Omental fat pad (tissue), 4 donors: ENCODE data around the gene DAZAP1. TPM values are rescaled to one million over a fixed set of nuclear protein-coding genes. Genes with fewer than 3 reads are reported as not detected.

ENCODE experiments used
- ATAC-seq: fragments of 150-250 bp; one replicate; pipeline ENCODE4 v1.9.1; 2016; ENCODE audit warnings: mild to moderate bottlenecking, moderate library complexity; ENCODE audit not compliant: low FRiP score
- DNase-seq: peaks from one replicate; pipeline ENCODE4 v3.0.0-alpha.2; 2019; ENCODE audit warnings: low spot score
- total RNA-seq, 4 donors: library from RNA; depleted of rRNA; stranded (reverse); fragments of >200 nt; gene quantifications; one replicate each; pipeline ENCODE4 v1.1.0, GENCODE V29; 2016
- TF ChIP-seq, protein P1 (sequence below), 3 donors: fragments of 450-650 bp; IDR thresholded peaks; one replicate each; pipeline ENCODE4 v1.5.1; 2016 to 2017; ENCODE audit warnings: antibody characterized with exemption in 3 of 3, mild to moderate bottlenecking in 3 of 3, moderate library complexity in 2 of 3

The DAZAP1 gene
- total RNA-seq, 4 donors from 2014 or later, result 47.3 to 55.7 (median 51.1) TPM

DNA sequence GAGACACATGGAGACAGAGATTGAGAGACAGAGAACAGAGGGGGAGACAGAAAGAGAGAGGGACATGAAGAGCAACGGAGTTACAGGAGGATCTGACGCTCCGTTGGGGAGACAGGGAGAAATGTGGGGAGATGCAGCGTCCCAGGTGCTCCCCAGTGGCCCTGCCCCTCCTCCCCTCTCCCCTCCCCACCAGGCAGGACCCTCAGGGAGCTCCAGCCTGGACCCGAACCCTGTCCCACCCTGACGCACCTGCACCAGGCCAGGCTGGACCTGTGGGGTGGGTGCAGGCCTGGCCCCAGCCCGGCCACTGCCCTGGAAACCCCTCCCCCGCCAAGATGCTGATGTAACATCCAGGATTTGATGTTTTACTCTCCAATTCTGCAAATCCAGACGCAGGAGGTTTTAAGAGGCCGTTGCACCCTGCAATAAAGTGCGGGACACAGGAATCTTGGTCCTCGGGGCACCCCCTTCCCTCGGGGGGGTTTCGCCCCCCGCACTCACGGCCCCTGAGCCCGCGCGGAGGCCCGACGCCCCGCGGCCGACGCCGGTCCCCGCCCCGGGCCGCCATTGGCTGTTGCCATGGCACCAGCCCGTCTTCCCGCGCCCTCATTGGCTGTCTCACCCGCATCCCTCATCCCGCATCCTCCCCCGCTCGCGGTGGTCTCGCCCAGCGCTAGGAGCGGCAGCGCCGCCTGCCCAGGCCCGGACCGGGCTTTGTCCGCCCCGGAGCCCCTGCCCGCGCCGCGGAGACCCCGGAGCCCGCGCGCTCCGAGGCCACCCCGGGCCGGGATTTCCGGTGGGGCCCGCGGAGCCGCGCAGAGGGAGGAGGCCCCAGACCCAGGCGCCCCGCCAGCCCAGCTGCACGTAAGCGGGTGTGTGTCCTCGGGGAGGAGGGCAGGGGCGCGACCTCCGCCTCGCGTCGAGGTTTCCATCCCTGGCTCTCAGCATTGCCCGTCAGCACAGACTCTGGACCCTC, 42.4 kb downstream of the DAZAP1 start, which contains the start of gene APC2:
Gene APC2, plus strand, starts transcription at position 655 of the 976 bp plus-strand sequence. CDS start 2,881 bp downstream, outside the sequence.
- no peak for ATAC-seq
- TF ChIP-seq, protein P1, sequence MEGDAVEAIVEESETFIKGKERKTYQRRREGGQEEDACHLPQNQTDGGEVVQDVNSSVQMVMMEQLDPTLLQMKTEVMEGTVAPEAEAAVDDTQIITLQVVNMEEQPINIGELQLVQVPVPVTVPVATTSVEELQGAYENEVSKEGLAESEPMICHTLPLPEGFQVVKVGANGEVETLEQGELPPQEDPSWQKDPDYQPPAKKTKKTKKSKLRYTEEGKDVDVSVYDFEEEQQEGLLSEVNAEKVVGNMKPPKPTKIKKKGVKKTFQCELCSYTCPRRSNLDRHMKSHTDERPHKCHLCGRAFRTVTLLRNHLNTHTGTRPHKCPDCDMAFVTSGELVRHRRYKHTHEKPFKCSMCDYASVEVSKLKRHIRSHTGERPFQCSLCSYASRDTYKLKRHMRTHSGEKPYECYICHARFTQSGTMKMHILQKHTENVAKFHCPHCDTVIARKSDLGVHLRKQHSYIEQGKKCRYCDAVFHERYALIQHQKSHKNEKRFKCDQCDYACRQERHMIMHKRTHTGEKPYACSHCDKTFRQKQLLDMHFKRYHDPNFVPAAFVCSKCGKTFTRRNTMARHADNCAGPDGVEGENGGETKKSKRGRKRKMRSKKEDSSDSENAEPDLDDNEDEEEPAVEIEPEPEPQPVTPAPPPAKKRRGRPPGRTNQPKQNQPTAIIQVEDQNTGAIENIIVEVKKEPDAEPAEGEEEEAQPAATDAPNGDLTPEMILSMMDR (IDR thresholded peaks at IDR 0.05), result no peak
- DNase-seq, result no peak

DNA sequence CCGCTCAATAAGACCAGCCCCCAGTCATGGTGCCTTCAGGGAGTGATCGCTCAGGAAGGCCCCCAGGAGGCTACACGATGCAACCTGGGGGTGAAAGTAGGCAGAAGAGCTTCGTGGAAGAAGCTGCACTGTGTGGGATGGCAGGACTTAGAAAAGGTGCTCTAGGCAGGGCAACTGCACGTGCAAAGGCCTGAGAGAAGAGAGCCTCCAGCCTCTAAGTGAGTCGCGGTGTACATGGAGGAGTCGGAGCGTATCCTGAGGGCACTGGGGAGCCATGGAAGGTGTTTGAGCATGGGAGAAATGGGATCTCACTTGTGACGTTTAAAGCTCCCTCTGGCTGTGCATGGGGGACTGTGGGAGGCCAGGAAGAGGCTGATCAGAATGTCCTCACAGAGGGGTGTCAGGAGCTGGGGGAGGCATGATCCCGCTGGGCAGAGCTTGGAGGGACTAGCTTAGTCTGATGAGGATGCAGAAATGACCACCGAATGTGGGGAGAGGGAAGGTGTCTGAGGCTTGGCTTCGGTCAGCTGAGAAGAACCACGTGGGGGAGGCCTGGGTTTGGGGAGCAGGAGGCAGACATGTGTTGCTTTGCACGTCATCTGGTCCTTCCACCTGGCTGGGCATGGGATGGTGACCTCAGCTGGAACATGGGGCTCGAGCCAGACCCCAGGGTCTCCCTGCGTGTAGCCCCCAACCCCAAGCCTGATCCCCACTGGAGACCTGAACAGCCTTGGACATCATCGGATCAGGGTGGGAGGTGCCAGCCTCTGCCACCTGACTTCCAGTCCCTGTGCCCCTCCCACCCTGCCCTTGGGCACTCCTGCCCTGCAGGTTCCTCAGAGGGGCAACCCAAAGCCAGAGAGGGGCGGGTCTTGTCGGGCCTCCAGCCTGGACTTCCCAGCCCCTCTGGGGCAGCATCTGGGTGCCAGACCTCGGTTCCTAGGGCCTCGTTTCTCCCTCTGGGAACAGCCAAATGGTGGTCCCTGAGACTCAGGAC, 43.6 kb downstream of the DAZAP1 start:
- ATAC-seq, result no peak
- DNase-seq, result no peak
- TF ChIP-seq, protein P1 (IDR thresholded peaks at IDR 0.05), result no peak

DNA sequence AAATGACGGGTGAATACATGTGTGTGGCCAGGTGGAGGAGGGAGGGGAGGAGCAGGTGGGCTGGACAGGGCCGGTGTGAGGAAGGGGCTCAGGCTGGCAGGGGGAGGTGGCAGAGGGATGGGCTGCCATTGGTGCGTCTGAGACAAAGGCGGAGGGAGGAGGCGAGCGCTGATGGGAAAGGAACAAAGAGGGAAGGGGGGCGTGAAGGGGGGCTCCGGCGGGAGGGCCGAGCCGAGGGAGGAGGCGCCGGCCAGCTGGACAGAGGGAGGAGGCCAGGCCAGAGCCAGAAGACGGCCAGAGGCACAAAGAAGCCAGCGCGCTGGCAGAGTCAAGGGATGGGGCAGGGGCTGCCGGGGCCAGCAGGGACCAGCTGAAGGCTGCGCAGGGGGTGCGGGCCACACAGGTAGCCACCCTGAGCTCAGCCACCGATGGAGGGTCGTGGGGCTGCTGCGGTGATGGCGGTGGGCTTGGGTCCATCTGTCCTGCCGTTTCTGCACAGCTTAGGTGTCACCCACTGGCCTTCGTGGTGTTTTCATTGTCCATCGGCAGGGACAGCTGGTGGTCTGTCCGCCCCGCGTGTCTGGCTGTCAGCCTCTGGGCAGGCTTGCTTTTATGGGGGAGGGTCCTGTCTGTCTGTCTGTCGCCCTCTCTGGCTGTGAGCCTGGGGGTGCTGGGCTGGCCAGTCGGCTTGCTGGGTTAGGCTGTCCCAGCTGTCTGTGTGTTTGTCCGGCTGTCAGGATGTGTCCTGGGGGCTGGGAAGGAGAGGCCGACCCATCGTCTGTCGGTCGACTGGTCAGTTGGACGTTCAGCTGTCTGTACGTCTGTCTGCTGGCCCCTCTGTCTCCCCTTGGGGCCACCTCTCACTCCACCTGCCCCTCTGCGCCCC, 44.8 kb downstream of the DAZAP1 start:
- ATAC-seq (no peak), DNase-seq (no peak)
- TF ChIP-seq, protein P1 (IDR thresholded peaks at IDR 0.05), result no peak

DNA sequence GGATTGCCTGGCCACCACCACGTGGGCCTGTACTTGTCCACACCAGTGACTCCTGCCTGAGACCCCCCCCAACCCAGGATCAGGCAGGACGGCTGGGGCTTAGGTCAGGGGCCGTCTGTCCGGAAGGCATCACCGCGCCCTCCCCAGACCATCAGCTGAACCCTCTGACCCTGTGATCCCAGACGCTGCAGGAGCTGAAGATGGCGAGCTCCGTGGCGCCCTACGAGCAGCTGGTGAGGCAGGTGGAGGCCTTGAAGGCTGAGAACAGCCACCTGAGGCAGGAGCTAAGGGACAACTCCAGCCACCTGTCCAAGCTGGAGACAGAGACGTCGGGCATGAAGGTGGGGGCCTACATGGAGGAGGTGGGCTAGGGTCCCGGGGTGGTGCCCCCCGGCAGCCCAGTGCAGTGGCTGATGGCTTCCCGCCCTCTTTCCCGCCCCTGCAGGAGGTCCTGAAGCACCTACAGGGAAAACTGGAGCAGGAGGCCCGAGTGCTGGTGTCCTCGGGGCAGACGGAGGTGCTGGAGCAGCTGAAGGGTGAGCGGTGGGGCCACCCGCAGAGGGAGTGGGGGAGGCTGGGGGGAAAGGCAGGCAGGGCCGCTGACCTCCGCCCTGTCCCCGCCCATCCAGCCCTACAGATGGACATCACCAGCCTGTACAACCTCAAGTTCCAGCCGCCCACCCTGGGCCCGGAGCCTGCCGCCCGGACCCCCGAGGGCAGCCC, 45.6 kb downstream of the DAZAP1 start:
- DNase-seq (no peak), ATAC-seq (no peak)
- TF ChIP-seq, protein P1 (IDR thresholded peaks at IDR 0.05), result no peak

DNA sequence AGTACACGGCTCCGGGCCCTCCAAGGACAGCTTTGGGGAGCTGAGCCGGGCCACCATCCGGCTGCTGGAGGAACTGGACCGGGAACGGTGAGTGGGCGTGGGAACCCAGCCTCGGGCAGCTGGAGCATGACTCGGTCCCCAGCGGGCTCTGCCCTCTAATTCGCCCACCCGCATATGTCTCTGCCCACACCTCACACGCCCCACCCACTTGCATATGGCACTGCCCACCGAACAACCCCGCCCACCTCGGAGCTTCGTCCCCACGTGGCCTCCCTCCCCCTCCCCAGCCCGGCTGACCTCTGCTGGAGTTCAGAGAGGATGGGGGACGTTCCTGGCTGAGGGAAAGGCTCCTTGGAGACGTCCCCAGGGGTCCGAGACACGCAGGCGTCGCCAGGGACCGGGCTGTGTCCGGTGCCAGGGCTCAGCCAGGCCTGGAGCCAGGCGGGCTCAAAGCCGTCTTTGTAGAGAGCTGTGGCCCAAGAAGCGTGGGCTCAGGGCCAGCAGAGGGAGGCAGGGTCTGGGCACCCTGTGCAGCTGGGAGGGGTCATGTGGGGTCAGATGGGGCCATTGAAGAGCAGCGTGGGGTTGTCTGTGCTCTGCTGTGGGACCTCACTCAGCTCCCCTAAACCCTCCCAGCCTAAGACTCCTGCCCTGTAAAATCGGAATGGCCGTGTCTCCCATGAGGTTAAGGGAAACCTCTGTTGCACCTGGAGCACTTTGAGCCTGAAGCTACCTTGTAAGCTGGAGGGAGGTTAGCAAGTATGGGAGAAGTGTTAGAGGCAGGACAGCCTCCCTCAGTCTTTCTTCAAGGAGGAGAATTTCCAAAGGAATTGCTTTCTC, 46.4 kb downstream of the DAZAP1 start:
- no peak for DNase-seq
- TF ChIP-seq, protein P1 (IDR thresholded peaks at IDR 0.05), result no peak
- ATAC-seq, result no peak
